CD4-positive, CD25-positive, alpha-beta regulatory T cell (primary cell): ENCODE results near the gene ERFL. TPM values are rescaled to one million over a fixed set of nuclear protein-coding genes. Genes with fewer than 3 reads are reported as not detected.
A peak's percentile ranks its signal among the peaks of the same experiment; 100 is the strongest.
"Not testable (repeated sequence)": the region's sequence is repeated elsewhere in the genome, so short reads cannot be mapped to it uniquely, and the experiment has no call there.

Experiments
- ATAC-seq, 2 donors: fragments of 150-1000 bp; cut with Tn5 transposase; one replicate each; pipeline ENCODE4 v1.10.0; 2021; ENCODE audit warnings: low read depth in 2 of 2, moderate number of reproducible peaks in 2 of 2, moderate library complexity in 1 of 2
- DNase-seq, 3 donors: peaks; one replicate each; pipeline versions ENCODE4 v3.0.0 to v3.0.0-alpha.2; 2012 to 2022; ENCODE audit warnings: mixed read lengths in 1 of 3
- H3K27ac ChIP-seq: one replicate; pipeline ENCODE4 v1.7.0; 2013; ENCODE audit warnings: mild to moderate bottlenecking, low read length; ENCODE audit not compliant: insufficient read depth, poor library complexity, severe bottlenecking
- H3K27me3 ChIP-seq: one replicate; pipeline ENCODE4 v1.7.0; 2013; ENCODE audit warnings: low read length; ENCODE audit not compliant: control insufficient read depth, insufficient read depth
- H3K36me3 ChIP-seq: one replicate; pipeline ENCODE4 v1.7.0; 2013; ENCODE audit warnings: mild to moderate bottlenecking, low read length, moderate library complexity; ENCODE audit not compliant: control insufficient read depth, insufficient read depth
- H3K4me1 ChIP-seq: 2 replicates; pipeline ENCODE4 v1.7.0; 2013; ENCODE audit warnings: mild to moderate bottlenecking, low read length; ENCODE audit not compliant: insufficient read depth, control insufficient read depth, poor library complexity, severe bottlenecking
- H3K4me3 ChIP-seq: one replicate; pipeline ENCODE4 v1.7.0; 2013; ENCODE audit warnings: low read depth, mild to moderate bottlenecking, low read length, moderate library complexity
- H3K9me3 ChIP-seq, 2 experiments: 1 replicate in 1 of 2; 2 replicates in 1 of 2; pipeline ENCODE4 v1.7.0; 2013; ENCODE audit warnings: low read length in 2 of 2, mild to moderate bottlenecking in 1 of 2, moderate library complexity in 1 of 2; ENCODE audit not compliant: control insufficient read depth in 2 of 2
- H3K27ac Mint-ChIP-seq, 3 donors: one replicate each; pipeline ENCODE4 v1.8.0; 2020 to 2022; ENCODE audit warnings: mild to moderate bottlenecking in 3 of 3, mixed read lengths in 3 of 3, moderate library complexity in 2 of 3
- H3K27me3 Mint-ChIP-seq: one replicate; pipeline ENCODE4 v1.8.0; 2022; ENCODE audit warnings: mild to moderate bottlenecking, mixed read lengths
- H3K36me3 Mint-ChIP-seq: one replicate; pipeline ENCODE4 v1.8.0; 2020; ENCODE audit warnings: mixed read lengths
- H3K4me1 Mint-ChIP-seq, 4 donors: one replicate each; pipeline ENCODE4 v1.8.0; 2020 to 2022; ENCODE audit warnings: mixed read lengths in 4 of 4, mild to moderate bottlenecking in 1 of 4
- H3K4me3 Mint-ChIP-seq, 4 donors: one replicate each; pipeline ENCODE4 v1.8.0; 2020 to 2022; ENCODE audit warnings: mild to moderate bottlenecking in 4 of 4, mixed read lengths in 4 of 4, moderate library complexity in 3 of 4
- H3K9me3 Mint-ChIP-seq, 7 donors: one replicate each; pipeline ENCODE4 v1.8.0; 2020 to 2022; ENCODE audit warnings: mixed read lengths in 7 of 7, mild to moderate bottlenecking in 3 of 7, moderate library complexity in 2 of 7
- polyA plus RNA-seq, 4 donors: library from polyadenylated mRNA; unstranded; fragments of 300-500 nt; fragmentation: Illumina TruSeq; gene quantifications; one replicate each; pipeline ENCODE4 v1.2.3, GENCODE V29; 2021
- total RNA-seq: library from RNA; stranded (reverse); gene quantifications from one replicate; pipeline ENCODE4 v1.2.3, GENCODE V29; 2022

The ERFL gene
- total and polyA plus RNA-seq, 5 donors from 2014 or later = 4.7 TPM; not detected in 4

- Histone ChIP-seq H3K36me3 (no peaks in the 10 kb centered on the region), H3K4me3 (peak overlapping the region; percentile 47), H3K27me3 (no peaks in the 10 kb centered on the region), H3K9me3 (no peaks in the 10 kb centered on the region), H3K27ac (peak overlapping the region; percentile 93), H3K4me1 (peaks cover 87% of the 10 kb centered on the region)
- Mint-ChIP-seq H3K9me3 (peaks cover 0 to 2% (median 0%) of the 10 kb centered on the region in 7 donors), H3K4me1 (peaks cover 6 to 91% (median 32%) of the 10 kb centered on the region in 4 donors), H3K36me3 (peaks cover 4% of the 10 kb centered on the region), H3K27ac (peak overlapping the region; percentile 99 to 100 (median 99)), H3K4me3 (peak overlapping the region in 3 of 4 donors; percentile 74 to 92 (median 77)), H3K27me3 (peaks cover 4% of the 10 kb centered on the region)
- no peak for DNase-seq
- no peak for ATAC-seq
Measured at GRCh38 chr19:41877916-41878905, 50.0 kb downstream of the ERFL start.

GRCh38 chr19:41876847-41877832, 51.1 kb downstream of the ERFL start, which contains the start of gene CD79A:
Gene CD79A, plus strand, starts transcription at chr19:41877279. Its CDS starts 26 bp downstream, at chr19:41877305.
- Histone ChIP-seq H3K4me1 (peaks cover 94% of the 10 kb centered on the region), H3K9me3 (no peaks in the 10 kb centered on the region), H3K36me3 (no peaks in the 10 kb centered on the region), H3K27me3 (no peaks in the 10 kb centered on the region), H3K4me3 (peak within 1 kb of the TSS; percentile 70), H3K27ac (peak within 1 kb of the TSS; percentile 93)
- H3K4me1 Mint-ChIP-seq = peaks cover 9 to 96% (median 32%) of the 10 kb centered on the region in 4 donors
- no peaks in the 10 kb centered on the region for H3K9me3 Mint-ChIP-seq
- peak in 1 of 3 donors; percentile 60 for DNase-seq
- no peak for ATAC-seq
- H3K27ac Mint-ChIP-seq = peak within 1 kb of the TSS; percentile 99 to 100 (median 99)
- peak within 1 kb of the TSS; percentile 77 to 92 (median 84) for H3K4me3 Mint-ChIP-seq
- no peaks in the 10 kb centered on the region for H3K36me3 Mint-ChIP-seq
- H3K27me3 Mint-ChIP-seq = peaks cover 4% of the 10 kb centered on the region

- Mint-ChIP-seq H3K4me1 (peaks cover 9 to 99% (median 40%) of the 10 kb centered on the region in 4 donors), H3K27ac (peak overlapping the region; percentile 99 to 100 (median 99)), H3K4me3 (peak overlapping the region; percentile 82 to 92 (median 88))
- H3K27ac ChIP-seq = peak overlapping the region; percentile 93
- H3K4me1 ChIP-seq = peaks cover 97% of the 10 kb centered on the region
- peak overlapping the region; percentile 70 for H3K4me3 ChIP-seq
- not testable (repeated sequence) for H3K36me3 ChIP-seq, H3K9me3 Mint-ChIP-seq, H3K27me3 Mint-ChIP-seq, H3K9me3 ChIP-seq, ATAC-seq, DNase-seq, H3K27me3 ChIP-seq, H3K36me3 Mint-ChIP-seq
Measured at GRCh38 chr19:41875973-41876372, 52.3 kb downstream of the ERFL start.

- Histone ChIP-seq H3K36me3 (peaks cover 18% of the 10 kb centered on the region), H3K27me3 (no peaks in the 10 kb centered on the region), H3K9me3 (no peaks in the 10 kb centered on the region), H3K27ac (peak overlapping the region; percentile 85), H3K4me3 (peak overlapping the region; percentile 26), H3K4me1 (peaks cover 99% of the 10 kb centered on the region)
- Mint-ChIP-seq H3K36me3 (peaks cover 10% of the 10 kb centered on the region), H3K27me3 (peaks cover 4% of the 10 kb centered on the region), H3K27ac (peak overlapping the region; percentile 93 to 99 (median 98)), H3K4me3 (peak overlapping the region; percentile 76 to 94 (median 80)), H3K9me3 (no peaks in the 10 kb centered on the region), H3K4me1 (peaks cover 9 to 96% (median 50%) of the 10 kb centered on the region in 4 donors)
- ATAC-seq (no peak), DNase-seq (peak; percentile 51 to 69 (median 60))
Measured at GRCh38 chr19:41872775-41873647, 55.2 kb downstream of the ERFL start.

GRCh38 chr19:41872384-41872774, 55.9 kb downstream of the ERFL start:
- Histone ChIP-seq H3K4me3 (peak overlapping the region; percentile 41), H3K27ac (peak overlapping the region; percentile 85), H3K36me3 (peaks cover 24% of the 10 kb centered on the region), H3K27me3 (no peaks in the 10 kb centered on the region), H3K9me3 (no peaks in the 10 kb centered on the region), H3K4me1 (peaks cover 97% of the 10 kb centered on the region)
- peaks cover 9 to 93% (median 51%) of the 10 kb centered on the region in 4 donors for H3K4me1 Mint-ChIP-seq
- DNase-seq (no peak), ATAC-seq (no peak)
- H3K27ac Mint-ChIP-seq = peak overlapping the region in 2 of 3 donors; percentile 98 to 99
- H3K9me3 Mint-ChIP-seq = no peaks in the 10 kb centered on the region
- H3K27me3 Mint-ChIP-seq = peaks cover 4% of the 10 kb centered on the region
- H3K4me3 Mint-ChIP-seq = peak overlapping the region; percentile 28 to 83 (median 78)
- H3K36me3 Mint-ChIP-seq = peaks cover 15% of the 10 kb centered on the region

- Histone ChIP-seq H3K36me3 (peaks cover 25% of the 10 kb centered on the region), H3K4me3 (peak overlapping the region; percentile 41), H3K27me3 (no peaks in the 10 kb centered on the region), H3K27ac (peak overlapping the region; percentile 85), H3K4me1 (peaks cover 94% of the 10 kb centered on the region), H3K9me3 (no peaks in the 10 kb centered on the region)
- Mint-ChIP-seq H3K4me3 (peak overlapping the region; percentile 79 to 85 (median 82)), H3K27ac (peak overlapping the region; percentile 98 to 99 (median 99)), H3K9me3 (no peaks in the 10 kb centered on the region), H3K36me3 (peaks cover 15% of the 10 kb centered on the region), H3K4me1 (peaks cover 9 to 87% (median 50%) of the 10 kb centered on the region in 4 donors), H3K27me3 (peaks cover 4% of the 10 kb centered on the region)
- ATAC-seq (peak; percentile 55 to 58), DNase-seq (peak; percentile 31 to 90 (median 75))
Measured at GRCh38 chr19:41871573-41872383, 56.5 kb downstream of the ERFL start.
